ENCODE measurements around the gene NMRAL1. TPM values are rescaled to one million over a fixed set of nuclear protein-coding genes. Genes with fewer than 3 reads are reported as not detected.

NMRAL1 gene
- total RNA-seq, 1 donor from 2014 or later, result 42.4 TPM

GRCh38 chr16:4460936-4461249, 13.5 kb downstream of the NMRAL1 start:
- Mint-ChIP-seq H3K9me3 (no peaks in the 10 kb centered on the region), H3K4me1 (no peaks in the 10 kb centered on the region), H3K27me3 (no peaks in the 10 kb centered on the region), H3K4me3 (no peak overlapping the region), H3K36me3 (ENCODE audit: low read depth) (peaks cover 63% of the 10 kb centered on the region), H3K27ac (no peak overlapping the region)
- intact Hi-C loops (cut with micrococcal nuclease), result no loop called here
- ChIA-PET CTCF (no interaction called here), POLR2A (no interaction called here)
- ATAC-seq (ENCODE audit: low read depth), result no peak
- TF ChIP-seq CTCF (IDR thresholded peaks at IDR 0.05), result no peak
- DNase-seq, result no peak

GRCh38 chr16:4455951-4456350, 18.5 kb downstream of the NMRAL1 start:
- POLR2A ChIA-PET, result no interaction called here
- no peak overlapping the region for H3K27ac Mint-ChIP-seq
- H3K36me3 Mint-ChIP-seq (ENCODE audit: low read depth), result peaks cover 66% of the 10 kb centered on the region
- H3K27me3 Mint-ChIP-seq, result no peaks in the 10 kb centered on the region
- H3K9me3 Mint-ChIP-seq, result no peaks in the 10 kb centered on the region
- no peaks in the 10 kb centered on the region for H3K4me1 Mint-ChIP-seq
- DNase-seq (no peak), ATAC-seq (ENCODE audit: low read depth) (no peak)
- no peak overlapping the region for H3K4me3 Mint-ChIP-seq
- TF ChIP-seq CTCF (IDR thresholded peaks at IDR 0.05), result no peak
- intact Hi-C loops (cut with micrococcal nuclease), result no loop called here
- CTCF ChIA-PET, result no interaction called here

GRCh38 chr16:4455081-4455480, 19.3 kb downstream of the NMRAL1 start:
- CTCF ChIA-PET, result no interaction called here

GRCh38 chr16:4454623-4455022, 19.8 kb downstream of the NMRAL1 start:
- ATAC-seq (ENCODE audit: low read depth) (no peak), DNase-seq (no peak)
- Mint-ChIP-seq H3K4me3 (no peak overlapping the region), H3K27me3 (no peaks in the 10 kb centered on the region), H3K4me1 (no peaks in the 10 kb centered on the region), H3K27ac (no peak overlapping the region), H3K9me3 (no peaks in the 10 kb centered on the region), H3K36me3 (ENCODE audit: low read depth) (peaks cover 72% of the 10 kb centered on the region)
- ChIA-PET POLR2A (no interaction called here), CTCF (no interaction called here)
- intact Hi-C loops (cut with micrococcal nuclease), result no loop called here
- no peak for TF ChIP-seq CTCF (IDR thresholded peaks at IDR 0.05)

More at GRCh38 chr16:4455081-4455480, 19.3 kb downstream of the NMRAL1 start:
- H3K4me1 Mint-ChIP-seq, result no peaks in the 10 kb centered on the region
- intact Hi-C loops (cut with micrococcal nuclease), result no loop called here
- TF ChIP-seq CTCF (IDR thresholded peaks at IDR 0.05), result no peak
- H3K27me3 Mint-ChIP-seq, result no peaks in the 10 kb centered on the region
- peaks cover 71% of the 10 kb centered on the region for H3K36me3 Mint-ChIP-seq (ENCODE audit: low read depth)
- ATAC-seq (ENCODE audit: low read depth) (no peak), DNase-seq (no peak)
- no peaks in the 10 kb centered on the region for H3K9me3 Mint-ChIP-seq
- H3K4me3 Mint-ChIP-seq, result no peak overlapping the region
- H3K27ac Mint-ChIP-seq, result no peak overlapping the region
- POLR2A ChIA-PET, result no interaction called here

GRCh38 chr16:4452674-4453073, 21.8 kb downstream of the NMRAL1 start:
- no peak overlapping the region for H3K27ac Mint-ChIP-seq
- POLR2A ChIA-PET, result no interaction called here
- intact Hi-C loops (cut with micrococcal nuclease), result no loop called here

More at GRCh38 chr16:4452674-4453073, 21.8 kb downstream of the NMRAL1 start:
- Mint-ChIP-seq H3K4me3 (no peak overlapping the region), H3K36me3 (ENCODE audit: low read depth) (peaks cover 77% of the 10 kb centered on the region), H3K4me1 (no peaks in the 10 kb centered on the region), H3K27me3 (no peaks in the 10 kb centered on the region), H3K9me3 (no peaks in the 10 kb centered on the region)
- CTCF ChIA-PET, result no interaction called here
- ATAC-seq (ENCODE audit: low read depth), result no peak
- TF ChIP-seq CTCF (IDR thresholded peaks at IDR 0.05), result no peak
- no peak for DNase-seq

Data from activated B cell treated with CpG ODN at 0.5 μM for 24 hours (primary cell).